RWPE1 (cell line): ENCODE data around the gene PEDS1.
"Not testable (repeated sequence)": the region's sequence is repeated elsewhere in the genome, so short reads cannot be mapped to it uniquely, and the experiment has no call there.

Source experiments
- CTCF ChIA-PET: fragments of 350-600 bp; sonication (Branson Sonifier 250); formaldehyde crosslinking; extraction: SDS; loops from one replicate; lab custom pipeline; 2021; lab: Yijun Ruan, JAX
- POLR2A ChIA-PET: fragments of 400-600 bp; formaldehyde crosslinking; extraction: SDS; loops from one replicate; lab custom pipeline; 2020; ENCODE audit warnings: antibody characterized with exemption; ENCODE audit not compliant: low non-redundant PET; lab: Yijun Ruan, JAX
- DNase-seq: peaks from one replicate; pipeline ENCODE4 v3.0.0; 2012; ENCODE audit warnings: low spot score
- H3K27ac ChIP-seq: fragments of 450-650 bp; 2 replicates; pipeline ENCODE4 v1.5.1; 2017
- TF ChIP-seq, protein P1 (sequence below): fragments of 450-650 bp; conservative IDR thresholded peaks from 2 replicates; pipeline ENCODE4 v1.5.1; 2017; ENCODE audit warnings: low read depth, mild to moderate bottlenecking

Gene PEDS1

GRCh38 chr20:50187403-50188051 lies 34.0 kb upstream of the PEDS1 start:
- peak; percentile 73 for DNase-seq
- ChIA-PET CTCF (interaction anchor here (0.5 to 3.8 kb wide), 21 partner anchors 9 to 1083 kb away, joined by 3 to 42 read pairs (median 3); no protein-coding TSS in a partner anchor), POLR2A (interaction anchor here (0.6 kb wide), 3 partner anchors 121 to 389 kb away, joined by 6 to 9 read pairs (median 8); no protein-coding TSS in a partner anchor)
- H3K27ac ChIP-seq, result peak overlapping the region; percentile 95
- TF ChIP-seq, protein P1, sequence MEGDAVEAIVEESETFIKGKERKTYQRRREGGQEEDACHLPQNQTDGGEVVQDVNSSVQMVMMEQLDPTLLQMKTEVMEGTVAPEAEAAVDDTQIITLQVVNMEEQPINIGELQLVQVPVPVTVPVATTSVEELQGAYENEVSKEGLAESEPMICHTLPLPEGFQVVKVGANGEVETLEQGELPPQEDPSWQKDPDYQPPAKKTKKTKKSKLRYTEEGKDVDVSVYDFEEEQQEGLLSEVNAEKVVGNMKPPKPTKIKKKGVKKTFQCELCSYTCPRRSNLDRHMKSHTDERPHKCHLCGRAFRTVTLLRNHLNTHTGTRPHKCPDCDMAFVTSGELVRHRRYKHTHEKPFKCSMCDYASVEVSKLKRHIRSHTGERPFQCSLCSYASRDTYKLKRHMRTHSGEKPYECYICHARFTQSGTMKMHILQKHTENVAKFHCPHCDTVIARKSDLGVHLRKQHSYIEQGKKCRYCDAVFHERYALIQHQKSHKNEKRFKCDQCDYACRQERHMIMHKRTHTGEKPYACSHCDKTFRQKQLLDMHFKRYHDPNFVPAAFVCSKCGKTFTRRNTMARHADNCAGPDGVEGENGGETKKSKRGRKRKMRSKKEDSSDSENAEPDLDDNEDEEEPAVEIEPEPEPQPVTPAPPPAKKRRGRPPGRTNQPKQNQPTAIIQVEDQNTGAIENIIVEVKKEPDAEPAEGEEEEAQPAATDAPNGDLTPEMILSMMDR, result no peak

GRCh38 chr20:50186987-50187402 lies 33.5 kb upstream of the PEDS1 start:
- ChIA-PET POLR2A (interaction anchor here (0.6 kb wide), 3 partner anchors 121 to 389 kb away, joined by 6 to 9 read pairs (median 8); no protein-coding TSS in a partner anchor), CTCF (interaction anchor here (0.5 to 3.8 kb wide), 17 partner anchors 8 to 1083 kb away, joined by 3 to 42 read pairs (median 4); no protein-coding TSS in a partner anchor)
- TF ChIP-seq, protein P1, result no peak
- peak overlapping the region; percentile 95 for H3K27ac ChIP-seq
- DNase-seq, result no peak

GRCh38 chr20:50186151-50186885 lies 32.8 kb upstream of the PEDS1 start:
- H3K27ac ChIP-seq, result peak overlapping the region; percentile 95
- ChIA-PET CTCF (interaction anchor here (0.6 to 3.8 kb wide), 26 partner anchors 9 to 1024 kb away, joined by 3 to 42 read pairs (median 4); no protein-coding TSS in a partner anchor), POLR2A (no interaction called here)
- TF ChIP-seq, protein P1, result peak; percentile 99
- peak; percentile 87 for DNase-seq

- POLR2A ChIA-PET, result no interaction called here
Observed at GRCh38 chr20:50185426-50185825, 31.9 kb upstream of the PEDS1 start.

GRCh38 chr20:50182346-50182745 lies 28.8 kb upstream of the PEDS1 start:
- no peak for DNase-seq
- ChIA-PET CTCF (interaction anchor here (0.7 to 7.4 kb wide), 4 partner anchors 63 to 427 kb away, joined by 3 to 89 read pairs (median 4); no protein-coding TSS in a partner anchor), POLR2A (no interaction called here)
- H3K27ac ChIP-seq, result no peak overlapping the region
- TF ChIP-seq, protein P1, result no peak

More at GRCh38 chr20:50185426-50185825, 31.9 kb upstream of the PEDS1 start:
- no peak overlapping the region for H3K27ac ChIP-seq
- no peak for DNase-seq
- TF ChIP-seq, protein P1, result no peak
- CTCF ChIA-PET, result interaction anchor here (0.6 to 1.3 kb wide), 23 partner anchors 8 to 1025 kb away, joined by 3 to 13 read pairs (median 5); no protein-coding TSS in a partner anchor

GRCh38 chr20:50181344-50181743 lies 27.8 kb upstream of the PEDS1 start:
- CTCF ChIA-PET, result interaction anchor here (0.7 to 7.4 kb wide), 4 partner anchors 62 to 428 kb away, joined by 3 to 89 read pairs (median 4); no protein-coding TSS in a partner anchor
- H3K27ac ChIP-seq, result no peak overlapping the region
- POLR2A ChIA-PET, result no interaction called here

GRCh38 chr20:50178672-50179071 lies 25.1 kb upstream of the PEDS1 start:
- ChIA-PET POLR2A (interaction anchor here (0.6 to 0.7 kb wide), 2 partner anchors 12 to 27 kb away, joined by 4 to 5 read pairs; no protein-coding TSS in a partner anchor), CTCF (interaction anchor here (0.5 to 7.4 kb wide), 42 partner anchors 9 to 672 kb away, joined by 3 to 89 read pairs (median 5); partner anchors contain the start of genes CEBPB and PEDS1)
- not testable (repeated sequence) for DNase-seq, H3K27ac ChIP-seq

More at GRCh38 chr20:50181344-50181743, 27.8 kb upstream of the PEDS1 start:
- TF ChIP-seq, protein P1, result no peak
- DNase-seq, result no peak
